GM19452 (cell line): Measurements from ENCODE around the gene ATP6V1G1.
A peak's percentile ranks its signal among the peaks of the same experiment; 100 is the strongest.
"Not testable (repeated sequence)": the region's sequence is repeated elsewhere in the genome, so short reads cannot be mapped to it uniquely, and the experiment has no call there.

ENCODE experiments used
- ATAC-seq: cut with Tn5 transposase; IDR thresholded peaks from one replicate; pipeline ENCODE4 v1.9.1; 2021; ENCODE audit not compliant: unreplicated experiment

The ATP6V1G1 gene, protein sequence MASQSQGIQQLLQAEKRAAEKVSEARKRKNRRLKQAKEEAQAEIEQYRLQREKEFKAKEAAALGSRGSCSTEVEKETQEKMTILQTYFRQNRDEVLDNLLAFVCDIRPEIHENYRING

DNA sequence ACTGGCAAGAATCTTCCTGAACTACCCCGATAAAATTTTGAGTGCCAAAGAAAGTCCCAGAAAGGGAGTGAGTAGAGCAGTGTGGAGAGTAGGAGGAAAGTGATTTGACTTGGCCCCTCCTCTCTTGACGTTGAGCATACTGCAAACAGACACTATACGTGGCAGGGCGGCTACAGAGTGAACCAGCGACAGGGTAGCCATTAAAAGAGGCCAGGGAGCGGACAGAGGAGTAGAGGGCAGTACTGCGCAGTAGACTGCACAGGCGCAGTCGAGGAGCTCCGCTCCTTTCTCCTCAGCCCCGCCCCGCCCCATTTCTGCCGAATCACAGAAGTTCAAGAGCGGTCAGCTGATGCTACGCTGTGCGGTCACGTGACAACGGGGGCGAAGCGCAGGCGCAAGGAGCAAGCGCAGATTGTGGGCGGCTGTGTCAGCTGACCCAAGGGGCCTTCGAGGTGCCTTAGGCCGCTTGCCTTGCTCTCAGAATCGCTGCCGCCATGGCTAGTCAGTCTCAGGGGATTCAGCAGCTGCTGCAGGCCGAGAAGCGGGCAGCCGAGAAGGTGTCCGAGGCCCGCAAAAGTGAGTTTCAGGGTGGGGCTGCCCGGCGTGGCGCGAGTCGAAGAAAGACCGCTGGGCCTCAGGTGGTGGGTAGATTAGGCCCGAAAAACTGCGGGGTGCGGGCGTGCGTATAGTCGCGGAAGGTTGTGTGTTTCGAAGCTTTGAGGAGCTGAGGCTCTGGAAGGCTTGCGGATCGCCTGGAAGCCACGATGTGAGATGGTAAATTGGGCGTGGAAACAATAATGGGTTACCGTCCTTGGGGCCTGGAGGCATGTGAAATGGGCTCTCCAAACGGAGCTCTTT lies at the start of gene ATP6V1G1:
Gene ATP6V1G1, plus strand, starts transcription at position 425 of the 858 bp plus-strand sequence. Its CDS starts 70 bp downstream, at position 495.
- peak; percentile 88 for ATAC-seq

DNA sequence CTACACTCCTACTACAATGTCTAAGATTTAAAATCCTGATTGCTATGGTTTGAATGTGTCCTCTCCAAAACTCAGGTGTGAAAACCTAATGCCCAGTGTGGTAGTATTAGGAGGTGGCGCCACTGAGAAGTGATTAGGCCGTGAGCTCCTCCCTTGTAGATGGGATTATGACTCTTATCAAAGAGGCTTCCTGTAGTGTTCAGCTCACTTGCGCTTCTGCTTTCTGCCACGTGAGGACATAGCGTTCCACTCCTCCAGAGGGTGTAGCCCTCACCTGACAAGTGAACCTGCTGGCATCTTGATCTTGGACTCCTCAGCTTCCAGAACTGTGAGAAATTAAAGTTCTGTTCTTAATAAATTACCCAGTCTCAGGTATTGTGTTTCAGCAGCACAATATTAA lies 49.3 kb upstream of the ATP6V1G1 start:
- ATAC-seq: no peak

DNA sequence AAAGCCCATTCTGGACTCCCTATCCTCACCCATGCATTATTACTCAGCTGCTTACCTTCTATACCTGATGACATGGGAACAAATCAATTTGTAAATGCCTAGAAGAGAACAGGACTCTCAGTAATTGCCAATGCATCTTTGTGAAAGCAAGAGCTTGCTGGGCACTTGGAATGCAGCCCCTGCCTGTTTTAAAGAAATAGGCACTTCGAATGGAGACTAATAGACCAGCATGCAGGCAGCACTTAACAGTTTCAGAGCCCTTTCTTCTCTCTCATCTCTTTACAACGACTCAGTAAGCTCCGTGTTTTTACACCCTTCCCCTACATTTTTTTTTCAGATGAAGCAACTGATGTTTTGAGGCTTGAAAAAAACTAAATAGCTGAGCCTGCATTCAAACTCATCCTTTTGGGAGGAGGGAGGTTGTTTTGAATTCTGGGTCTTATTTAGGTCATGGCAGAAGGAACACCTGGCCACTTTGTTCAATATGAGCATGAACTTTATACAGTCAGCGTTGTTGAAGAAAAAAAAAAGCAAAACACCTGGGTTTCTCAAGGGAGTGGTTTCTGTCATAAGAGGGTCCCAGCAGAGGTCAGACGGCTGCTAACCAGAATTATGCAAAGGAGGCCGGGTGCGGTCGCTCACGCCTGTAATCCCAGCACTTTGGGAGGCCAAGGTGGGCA lies 47.7 kb upstream of the ATP6V1G1 start:
- no peak for ATAC-seq

DNA sequence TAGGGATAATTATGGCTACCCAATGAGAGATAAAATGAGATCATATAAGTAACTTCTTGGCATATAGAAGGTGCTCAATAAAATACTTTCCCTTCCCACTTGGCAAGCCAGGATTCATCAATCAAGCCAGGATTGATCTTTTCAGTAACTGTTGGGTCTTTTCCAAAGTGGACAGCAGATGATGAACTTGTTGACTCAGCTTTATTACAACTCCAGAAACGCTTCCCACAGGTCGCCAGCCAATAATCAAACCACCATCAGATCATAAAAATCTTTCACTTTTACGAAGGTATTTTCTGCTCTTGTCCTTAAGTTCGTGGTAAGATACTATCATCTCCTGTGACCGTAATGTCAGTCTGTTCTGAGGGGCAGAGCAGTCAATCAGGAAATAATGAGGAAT lies 42.5 kb upstream of the ATP6V1G1 start:
- no peak for ATAC-seq

DNA sequence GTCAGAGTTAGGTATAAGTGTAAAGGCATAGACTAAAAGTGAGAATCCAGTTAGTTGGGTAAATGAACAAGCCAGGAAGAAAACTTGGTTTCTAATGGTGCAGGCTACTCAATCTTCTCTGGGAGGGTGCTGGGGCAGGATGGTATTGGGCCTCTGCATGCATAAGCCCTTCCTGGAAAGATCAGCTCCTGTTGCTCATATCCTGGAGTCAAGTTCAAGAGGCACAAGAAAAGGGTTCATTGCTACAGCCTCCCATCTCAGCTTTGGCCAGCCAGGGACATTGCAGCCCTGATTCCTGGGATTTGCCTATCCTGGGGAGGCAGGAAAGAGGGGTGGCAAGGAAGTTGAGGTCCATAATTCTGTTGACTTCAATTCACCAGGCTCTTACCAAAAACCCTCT lies 40.7 kb upstream of the ATP6V1G1 start:
- ATAC-seq: no peak

DNA sequence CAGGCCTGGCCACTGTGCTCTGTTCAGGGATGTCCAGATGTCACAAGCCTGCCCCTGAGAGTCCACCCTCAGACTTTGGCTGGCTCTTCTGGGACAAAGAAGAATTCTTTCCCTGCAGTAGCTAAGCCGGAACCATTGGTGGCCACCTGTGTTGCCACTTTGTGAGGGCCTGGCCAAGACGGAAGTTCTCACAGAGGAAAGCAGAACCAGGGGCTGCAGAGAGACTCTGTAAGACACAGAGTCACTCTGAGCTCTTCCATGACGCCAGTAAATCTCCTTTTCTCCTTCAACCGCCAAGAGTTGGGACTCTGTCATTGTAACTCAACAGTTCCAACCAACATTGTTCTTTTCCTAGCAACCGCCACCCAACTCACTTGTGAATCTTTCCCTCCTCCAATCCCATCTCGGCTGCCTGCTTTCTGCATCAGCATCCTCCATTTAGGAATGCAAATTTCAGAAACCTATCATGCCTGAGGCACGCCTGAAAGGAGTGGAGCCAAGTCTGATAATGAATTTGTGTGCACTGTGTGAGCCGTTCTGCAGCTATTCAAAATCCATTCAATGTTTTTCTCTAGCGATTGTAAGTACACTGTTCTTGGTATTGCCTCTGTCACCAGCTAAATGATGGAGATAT lies 37.8 kb upstream of the ATP6V1G1 start:
- ATAC-seq: no peak

DNA sequence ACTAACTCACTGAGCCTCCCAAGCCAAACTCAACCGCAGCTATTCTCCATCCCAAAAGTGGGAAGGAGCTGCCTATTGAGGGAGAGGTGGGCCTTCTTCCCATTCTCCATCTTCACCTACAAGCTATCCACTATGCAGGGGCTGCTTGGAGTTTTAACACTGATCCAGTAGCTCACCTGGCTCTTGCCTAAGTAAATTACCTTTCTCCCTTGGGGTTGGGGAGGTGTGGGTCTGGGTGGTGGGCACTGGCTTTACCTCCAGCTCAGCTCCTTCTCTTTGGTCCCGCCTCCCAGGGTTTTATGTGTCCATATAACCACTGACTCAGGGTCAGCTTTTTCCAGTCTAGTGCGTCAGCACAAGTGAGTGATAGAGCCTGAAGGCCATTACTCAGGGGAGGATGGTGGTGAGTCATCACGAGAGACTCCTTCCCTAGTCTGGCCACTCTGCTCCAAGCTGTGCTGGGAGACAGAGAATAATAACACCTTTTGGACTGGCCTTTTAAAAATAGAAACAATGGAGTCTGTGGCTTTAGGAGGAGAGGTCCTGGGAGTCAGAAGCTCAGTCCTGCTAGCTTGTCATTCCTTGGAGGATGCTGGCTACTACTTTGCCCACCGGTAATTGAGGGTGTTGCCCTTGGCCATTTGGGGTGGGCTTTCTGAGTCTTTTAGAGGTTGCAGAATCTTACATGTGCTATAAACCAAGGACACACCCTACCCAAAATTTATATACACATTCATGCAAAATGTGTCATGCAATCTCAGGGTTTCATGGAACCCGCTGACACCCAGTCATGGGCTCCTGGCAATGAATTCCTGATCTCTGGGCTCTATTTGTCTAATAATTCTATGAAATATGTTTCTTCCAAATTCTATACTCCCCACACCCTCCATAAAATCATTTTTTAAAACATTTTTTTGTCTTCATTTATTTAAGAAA lies 35.6 kb upstream of the ATP6V1G1 start:
- ATAC-seq: no peak

DNA sequence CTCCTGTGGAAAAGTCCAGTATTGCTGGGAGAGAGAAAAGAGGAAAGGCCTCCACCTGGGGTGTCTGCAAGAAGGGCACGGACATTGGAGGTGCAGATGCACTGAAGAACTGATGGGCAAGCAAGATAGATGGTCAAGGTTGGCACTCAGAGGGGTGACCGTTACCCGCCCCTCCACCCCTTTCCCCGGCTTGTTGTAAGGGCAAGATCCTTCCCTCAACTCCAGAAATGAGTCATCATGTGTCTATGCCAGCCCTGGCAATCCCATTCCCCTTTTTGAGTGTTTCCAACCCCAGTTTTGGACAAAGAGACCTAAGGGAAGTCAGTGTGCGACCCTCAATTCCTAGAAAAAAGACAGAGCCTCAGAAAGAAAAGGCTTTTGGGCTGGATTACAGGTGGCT lies 34.9 kb upstream of the ATP6V1G1 start:
- ATAC-seq: no peak

DNA sequence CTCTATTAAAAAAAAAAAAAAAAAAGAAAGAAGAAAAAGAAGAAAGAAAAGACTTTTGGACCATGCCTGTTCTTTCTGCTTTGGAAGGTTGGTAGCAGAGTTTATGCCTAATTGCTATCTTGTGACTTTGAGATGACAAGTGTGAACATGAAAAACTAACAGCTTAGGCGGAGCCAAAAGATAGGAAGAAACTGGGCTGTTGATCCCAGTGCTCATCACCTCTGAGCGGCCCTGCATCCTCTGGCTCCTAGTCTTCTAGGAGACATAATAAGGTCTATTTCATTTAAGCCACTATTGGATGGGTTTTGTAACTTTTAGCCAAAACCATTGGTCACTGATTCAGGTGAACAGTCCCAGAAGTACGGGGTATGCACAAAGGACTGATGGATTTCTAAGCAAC lies 34.4 kb upstream of the ATP6V1G1 start:
- ATAC-seq: no peak

DNA sequence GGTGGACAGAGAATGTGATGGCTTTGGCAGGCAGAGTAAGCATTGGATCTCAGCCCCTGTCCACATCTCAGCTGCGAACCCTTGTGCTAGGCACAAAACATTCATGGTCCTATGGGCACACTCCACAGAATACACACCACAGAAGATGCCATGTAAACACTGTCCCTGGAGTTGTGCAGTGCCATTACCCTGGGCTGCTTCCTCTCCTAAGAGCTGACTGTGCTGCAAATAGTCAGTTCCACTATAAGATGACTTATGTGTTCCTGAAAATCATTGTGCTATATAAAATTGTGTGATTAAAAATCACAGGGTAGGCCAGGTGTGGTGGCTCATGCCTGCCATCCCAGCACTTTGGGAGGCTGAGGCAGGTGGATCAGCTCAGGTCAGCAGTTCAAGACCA lies 31.9 kb upstream of the ATP6V1G1 start:
- ATAC-seq: no peak

DNA sequence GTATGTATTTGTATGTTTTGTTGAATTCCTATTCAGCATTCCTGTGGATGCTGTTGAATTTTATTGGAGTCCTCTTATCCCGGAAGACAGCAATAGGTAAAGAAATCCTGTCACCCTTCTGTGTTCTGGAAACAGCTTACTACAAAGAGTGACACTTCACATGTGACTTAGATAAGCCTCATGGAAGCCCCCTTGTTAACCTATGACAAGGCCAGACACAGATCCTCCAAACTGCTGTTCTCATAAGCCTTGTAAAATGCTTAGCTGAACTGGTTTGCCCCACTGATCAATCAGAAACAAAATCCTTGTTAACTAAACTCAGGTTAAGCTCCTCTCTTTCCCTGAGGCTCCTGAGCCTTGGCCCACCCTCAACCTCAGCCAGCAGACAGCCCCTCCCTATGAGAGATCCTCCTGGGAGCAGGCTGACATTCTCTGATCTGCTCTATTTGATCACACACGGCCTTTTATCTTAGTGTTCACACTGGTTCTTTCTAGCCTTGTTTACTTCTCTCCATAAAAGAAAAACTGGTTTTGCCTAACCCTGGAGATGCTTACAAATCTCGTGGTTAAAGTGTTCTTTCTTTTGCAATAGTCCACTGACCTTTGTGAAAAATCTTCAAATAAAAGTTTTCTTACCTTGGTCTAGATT lies 29.4 kb upstream of the ATP6V1G1 start:
- ATAC-seq: no peak

DNA sequence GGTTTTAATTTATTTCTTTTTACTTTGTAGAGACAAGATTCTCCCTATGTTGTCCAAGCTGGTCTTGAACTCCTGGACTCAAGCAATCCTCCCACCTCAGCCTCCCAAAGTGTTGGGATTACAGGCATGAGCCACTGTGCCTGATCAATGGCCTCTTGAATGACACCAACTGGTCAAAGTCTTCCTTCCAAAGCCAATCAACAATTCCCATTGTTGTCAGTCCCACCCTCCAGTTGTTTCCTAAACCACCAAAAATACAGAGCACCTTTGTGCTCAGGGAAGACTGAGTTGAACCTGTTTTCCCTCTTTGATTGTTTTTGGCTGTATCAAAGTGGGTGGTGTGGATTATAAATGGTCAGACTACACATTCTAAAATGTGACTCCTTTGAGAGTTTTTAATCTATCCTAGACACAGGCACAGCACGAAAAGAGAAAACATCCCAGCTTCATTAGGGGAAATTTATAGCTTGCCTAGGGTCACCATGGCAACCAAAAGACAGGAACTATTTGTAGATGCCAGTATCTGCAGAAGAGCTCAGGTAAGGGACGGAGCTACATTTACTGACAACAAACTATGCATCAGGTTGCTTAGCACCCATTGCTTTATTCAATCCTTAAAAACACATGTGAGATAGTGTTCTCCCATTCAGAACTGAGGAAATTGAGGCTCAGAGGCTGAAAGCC lies 27.6 kb upstream of the ATP6V1G1 start:
- ATAC-seq: no peak

DNA sequence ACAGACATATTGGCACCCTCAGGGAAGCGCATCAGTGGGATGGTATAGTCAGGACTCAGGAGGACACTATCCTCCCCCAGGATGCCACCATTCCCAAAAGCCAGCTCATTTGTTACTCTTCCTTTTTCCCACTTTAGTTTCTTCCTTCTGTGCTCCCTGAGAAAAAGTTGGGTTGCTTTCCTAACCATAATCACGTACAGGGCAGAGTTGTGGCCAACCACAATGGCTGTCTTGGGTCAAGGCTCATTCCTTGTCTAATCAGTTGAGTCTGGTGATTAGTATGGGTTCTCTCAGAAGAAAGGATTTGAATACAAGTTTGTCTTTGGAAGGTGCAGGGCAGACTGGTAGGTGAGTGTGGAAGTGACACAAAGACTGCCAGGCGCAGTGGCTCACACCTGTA lies 26.6 kb upstream of the ATP6V1G1 start:
- no peak for ATAC-seq

DNA sequence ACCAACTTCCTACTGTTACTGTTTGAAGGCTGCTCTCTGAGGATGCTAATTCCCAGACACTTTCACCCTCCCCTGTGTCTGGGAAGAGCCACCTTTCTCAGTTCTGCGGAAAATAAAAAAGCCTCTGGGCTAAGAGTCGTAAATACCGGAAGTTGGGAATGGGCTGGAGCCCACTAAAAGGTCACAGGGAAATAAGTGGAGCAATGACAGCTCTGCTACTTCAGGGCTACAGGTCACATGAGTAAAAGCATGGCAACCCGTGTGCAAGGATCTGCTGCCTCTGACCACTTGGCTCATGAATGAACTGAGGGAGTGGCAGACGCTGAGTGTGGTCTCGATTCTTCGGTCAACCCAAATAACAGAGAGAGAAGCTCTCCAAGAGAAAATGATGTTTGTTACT lies 25.8 kb upstream of the ATP6V1G1 start:
- no peak for ATAC-seq

DNA sequence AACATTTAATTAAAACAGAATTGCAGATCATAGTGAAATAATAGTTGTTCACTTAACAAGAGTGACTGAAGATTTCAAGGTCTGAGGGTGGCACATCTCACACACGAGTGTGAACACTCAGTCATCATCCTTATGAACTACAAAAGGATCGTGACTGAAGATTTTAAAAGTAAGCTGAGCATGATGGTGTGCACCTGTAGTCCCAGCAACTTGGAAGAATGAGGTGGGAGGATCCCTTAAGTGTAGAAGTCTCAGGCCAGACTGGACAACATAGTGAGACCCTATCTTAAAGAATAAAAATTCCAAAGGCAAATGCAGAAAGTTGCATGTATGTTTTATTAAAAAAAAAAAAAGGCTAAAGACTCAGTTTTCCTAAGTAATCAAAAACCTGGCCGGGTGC lies 22.4 kb upstream of the ATP6V1G1 start:
- no peak for ATAC-seq

DNA sequence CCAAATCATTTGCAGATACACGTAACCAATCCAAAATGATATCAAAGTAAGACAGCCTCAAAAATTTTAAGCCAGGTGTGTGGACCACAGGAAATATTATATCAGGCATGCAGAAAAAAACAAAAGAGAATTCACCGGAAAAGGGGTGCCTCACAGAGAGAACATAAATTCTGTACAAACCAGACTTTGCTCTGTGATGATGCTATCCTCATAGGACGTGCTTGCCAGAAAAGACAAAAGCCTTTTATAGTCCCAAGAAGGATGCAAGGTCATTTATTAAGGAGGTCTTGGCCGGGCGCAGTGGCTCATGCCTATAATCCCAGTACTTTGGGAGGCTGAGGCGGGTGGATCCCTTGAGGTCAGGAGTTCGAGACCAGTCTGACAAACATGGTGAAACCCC lies 16.8 kb upstream of the ATP6V1G1 start:
- ATAC-seq: no peak

DNA sequence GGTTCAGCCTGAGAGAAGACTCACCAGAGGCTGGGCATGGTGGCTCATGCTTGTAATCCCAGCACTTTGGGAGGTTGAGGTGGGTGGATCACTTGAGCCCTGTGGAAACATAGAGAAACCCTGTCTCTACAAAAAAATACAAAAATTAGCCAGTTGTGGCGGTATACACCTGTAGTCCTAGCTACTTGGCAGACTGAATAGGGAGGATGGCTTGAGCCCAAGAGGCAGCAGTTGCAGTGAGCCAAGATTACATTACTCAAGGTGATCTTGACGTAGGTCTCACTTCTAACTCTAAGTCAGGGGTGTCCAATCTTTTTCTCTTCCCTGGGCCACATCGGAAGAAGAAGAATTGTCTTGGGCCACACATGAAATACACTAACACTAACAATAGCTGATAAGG lies 16.2 kb upstream of the ATP6V1G1 start:
- no peak for ATAC-seq

DNA sequence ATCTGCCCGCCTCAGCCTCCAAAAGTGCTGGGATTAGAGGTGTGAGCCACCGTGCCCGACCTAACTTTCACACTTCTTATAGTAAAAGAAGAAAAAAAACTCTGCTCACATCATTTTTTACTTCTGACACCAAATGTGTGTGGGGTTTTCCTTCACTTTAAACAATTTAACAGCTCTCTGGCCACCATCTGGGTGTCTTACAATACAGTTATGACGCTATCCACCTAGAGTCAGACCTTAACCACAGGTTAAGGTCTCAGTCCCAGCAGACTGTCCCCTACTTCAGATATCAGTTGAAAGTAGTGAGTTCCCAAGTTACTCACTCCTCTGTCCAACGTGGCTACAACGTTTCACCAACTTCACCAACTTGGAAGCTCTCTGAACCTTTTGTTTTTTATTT lies 15.4 kb upstream of the ATP6V1G1 start:
- no peak for ATAC-seq

DNA sequence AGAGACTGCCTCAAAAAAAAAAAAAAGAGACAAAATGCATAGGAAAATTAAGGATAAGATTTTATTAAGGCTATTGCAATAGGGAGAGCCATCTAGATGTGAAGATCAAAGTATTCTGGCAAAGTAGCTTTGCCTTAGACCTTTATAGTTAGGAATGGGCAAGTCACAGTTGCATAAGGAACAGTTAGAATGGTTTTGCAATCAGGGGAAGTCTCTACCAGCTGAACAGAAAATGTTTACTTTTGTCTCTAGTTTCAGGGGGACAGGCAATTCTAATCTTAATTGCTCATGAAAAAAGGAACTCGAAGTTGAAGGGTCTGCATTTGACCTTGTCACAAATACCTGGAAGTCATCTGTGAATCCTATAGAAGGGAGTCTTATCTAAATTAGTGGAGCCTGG lies 13.1 kb upstream of the ATP6V1G1 start:
- no peak for ATAC-seq

DNA sequence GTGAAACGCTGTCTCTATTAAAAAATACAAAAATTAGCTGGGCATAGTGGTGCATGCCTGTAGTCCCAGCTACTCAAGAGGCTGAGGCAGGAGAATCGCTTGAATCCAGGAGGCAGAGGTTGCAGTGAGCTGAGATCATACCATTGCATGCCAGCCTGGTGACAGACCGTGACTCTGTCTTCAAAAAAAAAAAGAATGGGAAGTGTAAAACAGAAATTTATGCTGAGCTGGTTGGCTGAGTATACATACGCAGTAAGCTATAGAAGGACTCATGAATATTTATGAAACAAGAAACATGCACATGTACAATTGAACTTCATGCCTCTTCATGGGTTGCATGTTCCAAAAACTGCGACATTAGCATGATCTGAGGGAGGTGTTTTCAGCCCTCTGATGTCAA lies 10.8 kb upstream of the ATP6V1G1 start:
- not testable (repeated sequence) for ATAC-seq
